Naive thymus-derived CD4-positive, alpha-beta T cell (primary cell): ENCODE measurements around the gene KANSL3. TPM values are rescaled to one million over a fixed set of nuclear protein-coding genes. Genes with fewer than 3 reads are reported as not detected.

ENCODE experiments used
- ATAC-seq: fragments of 150-1000 bp; cut with Tn5 transposase; 2 replicates; pipeline ENCODE4 v1.10.0; 2021; ENCODE audit warnings: mild to moderate bottlenecking, moderate library complexity
- CTCF ChIA-PET: fragments of 350-600 bp; sonication (Branson Sonifier 250); formaldehyde crosslinking; loops from one replicate; lab custom pipeline; 2021; ENCODE audit warnings: antibody characterized with exemption; lab: Charles Lee
- POLR2A ChIA-PET: fragments of 350-600 bp; sonication (Branson Sonifier 250); formaldehyde crosslinking; loops from one replicate; lab custom pipeline; 2021; ENCODE audit warnings: antibody characterized with exemption, inconsistent platforms; lab: Charles Lee
- DNase-seq, 9 donors: peaks; one replicate each; pipeline versions ENCODE4 v3.0.0 to v3.0.0-alpha.2; 2020 to 2022; ENCODE audit warnings: mixed read lengths in 1 of 9
- H3K27ac ChIP-seq: one replicate; pipeline ENCODE4 v1.7.0; 2013; ENCODE audit warnings: mild to moderate bottlenecking, low read depth, low read length, moderate library complexity
- H3K27me3 ChIP-seq, 2 donors: one replicate each; pipeline ENCODE4 v1.7.0; 2013; ENCODE audit warnings: low read length in 2 of 2, mild to moderate bottlenecking in 2 of 2, moderate library complexity in 2 of 2; ENCODE audit not compliant: control insufficient read depth in 2 of 2, insufficient read depth in 2 of 2
- H3K36me3 ChIP-seq, 3 experiments: 1 replicate in 2 of 3; 2 replicates in 1 of 3; pipeline ENCODE4 v1.7.0; 2013; ENCODE audit warnings: low read length in 3 of 3, mild to moderate bottlenecking in 3 of 3, moderate library complexity in 1 of 3; ENCODE audit not compliant: insufficient read depth in 3 of 3, control insufficient read depth in 2 of 3
- H3K4me1 ChIP-seq, 2 donors: one replicate each; pipeline ENCODE4 v1.7.0; 2013; ENCODE audit warnings: low read length in 2 of 2, mild to moderate bottlenecking in 2 of 2, moderate library complexity in 1 of 2; ENCODE audit not compliant: control insufficient read depth in 2 of 2, insufficient read depth in 2 of 2
- H3K4me3 ChIP-seq: 2 replicates; pipeline ENCODE4 v1.7.0; 2013; ENCODE audit warnings: mild to moderate bottlenecking, low read length
- H3K9me3 ChIP-seq, 3 experiments: 1 replicate in 2 of 3; 2 replicates in 1 of 3; pipeline ENCODE4 v1.7.0; 2013; ENCODE audit warnings: low read length in 3 of 3; ENCODE audit not compliant: control insufficient read depth in 2 of 3
- H3K27ac Mint-ChIP-seq, 9 donors: one replicate each; pipeline ENCODE4 v1.8.0; 2020 to 2022; ENCODE audit warnings: mixed read lengths in 9 of 9, mild to moderate bottlenecking in 8 of 9, moderate library complexity in 5 of 9, inconsistent platforms in 2 of 9
- H3K27me3 Mint-ChIP-seq, 5 donors: one replicate each; pipeline ENCODE4 v1.8.0; 2021 to 2022; ENCODE audit warnings: mixed read lengths in 5 of 5, mild to moderate bottlenecking in 1 of 5
- H3K36me3 Mint-ChIP-seq, 5 donors: one replicate each; pipeline ENCODE4 v1.8.0; 2020 to 2022; ENCODE audit warnings: mixed read lengths in 5 of 5, mild to moderate bottlenecking in 3 of 5, inconsistent platforms in 1 of 5
- H3K4me1 Mint-ChIP-seq, 7 donors: one replicate each; pipeline ENCODE4 v1.8.0; 2020 to 2022; ENCODE audit warnings: mixed read lengths in 7 of 7, mild to moderate bottlenecking in 3 of 7, inconsistent platforms in 1 of 7
- H3K4me3 Mint-ChIP-seq, 10 donors: one replicate each; pipeline ENCODE4 v1.8.0; 2020 to 2022; ENCODE audit warnings: mild to moderate bottlenecking in 10 of 10, mixed read lengths in 10 of 10, moderate library complexity in 6 of 10, inconsistent platforms in 2 of 10
- H3K9me3 Mint-ChIP-seq, 11 donors: one replicate each; pipeline ENCODE4 v1.8.0; 2020 to 2022; ENCODE audit warnings: mixed read lengths in 11 of 11, mild to moderate bottlenecking in 4 of 11, inconsistent platforms in 1 of 11, moderate library complexity in 1 of 11
- intact Hi-C, 2 donors: fragments of 100-400 bp; cut with micrococcal nuclease; formaldehyde crosslinking; loops; one replicate each; pipeline ENCODE4 v1.15.1; 2023
- polyA plus RNA-seq, 2 donors: library from polyadenylated mRNA; unstranded; fragments of 300-500 nt; fragmentation: Illumina TruSeq; gene quantifications; one replicate each; pipeline ENCODE4 v1.2.3, GENCODE V29; 2021
- total RNA-seq, 6 experiments: library from RNA in 5 of 6; stranded (reverse) in 5 of 6; gene quantifications; 1 replicate in 5 of 6; 2 replicates in 1 of 6; pipeline ENCODE4 v1.2.3 and lab custom pipeline; 2021 to 2026

The KANSL3 gene
- total and polyA plus RNA-seq, 7 experiments from 2014 or later: 13.5 to 65.0 (median 55.1) TPM

- Mint-ChIP-seq H3K36me3 (peaks cover 0 to 16% (median 5%) of the 10 kb centered on the region in 5 donors), H3K27ac (no peak overlapping the region), H3K4me3 (no peak overlapping the region), H3K4me1 (peaks cover 14 to 41% (median 35%) of the 10 kb centered on the region in 7 donors), H3K27me3 (no peaks in the 10 kb centered on the region), H3K9me3 (peaks cover 0 to 7% (median 0%) of the 10 kb centered on the region in 11 donors)
- peak in 2 of 9 donors; percentile 16 to 18 for DNase-seq
- no peaks in the 10 kb centered on the region for H3K27me3 ChIP-seq
- no peaks in the 10 kb centered on the region for H3K9me3 ChIP-seq
- no peak for ATAC-seq
- H3K4me3 ChIP-seq: no peak overlapping the region
- no peak overlapping the region for H3K27ac ChIP-seq
- ChIA-PET CTCF (no interaction called here), POLR2A (interaction anchor here (12.5 kb wide), 1 partner anchor 17 kb away, joined by 241 read pairs; the partner anchor contains the start of gene ARID5A)
- peaks cover 17 to 60% (median 21%) of the 10 kb centered on the region in 3 experiments for H3K36me3 ChIP-seq
- intact Hi-C loops: no loop called here
- H3K4me1 ChIP-seq: peaks cover 23 to 24% of the 10 kb centered on the region in 2 donors
Measured at GRCh38 chr2:96550787-96551604, 87.1 kb downstream of the KANSL3 start.

- H3K4me3 Mint-ChIP-seq: no peak overlapping the region
- Histone ChIP-seq H3K36me3 (peaks cover 17 to 60% (median 21%) of the 10 kb centered on the region in 3 experiments), H3K9me3 (no peaks in the 10 kb centered on the region), H3K27ac (no peak overlapping the region), H3K4me1 (peaks cover 31 to 32% of the 10 kb centered on the region in 2 donors), H3K4me3 (no peak overlapping the region), H3K27me3 (no peaks in the 10 kb centered on the region)
- ChIA-PET CTCF (no interaction called here), POLR2A (interaction anchor here (12.5 kb wide), 1 partner anchor 16 kb away, joined by 241 read pairs; the partner anchor contains the start of gene ARID5A)
- H3K27ac Mint-ChIP-seq: peak overlapping the region in 2 of 9 donors; percentile 62 to 65
- intact Hi-C loops: no loop called here
- DNase-seq (peak in 1 of 9 donors; percentile 9), ATAC-seq (no peak)
- H3K9me3 Mint-ChIP-seq: peaks cover 0 to 7% (median 0%) of the 10 kb centered on the region in 11 donors
- peaks cover 0 to 24% (median 5%) of the 10 kb centered on the region in 5 donors for H3K36me3 Mint-ChIP-seq
- peaks cover 22 to 49% (median 43%) of the 10 kb centered on the region in 7 donors for H3K4me1 Mint-ChIP-seq
- H3K27me3 Mint-ChIP-seq: no peaks in the 10 kb centered on the region
Measured at GRCh38 chr2:96549967-96550786, 87.9 kb downstream of the KANSL3 start.

- H3K4me3 Mint-ChIP-seq: no peak overlapping the region
- peaks cover 35 to 38% of the 10 kb centered on the region in 2 donors for H3K4me1 ChIP-seq
- peaks cover 27 to 53% (median 49%) of the 10 kb centered on the region in 7 donors for H3K4me1 Mint-ChIP-seq
- peaks cover 17 to 64% (median 24%) of the 10 kb centered on the region in 3 experiments for H3K36me3 ChIP-seq
- DNase-seq (no peak), ATAC-seq (no peak)
- intact Hi-C loops: no loop called here
- H3K4me3 ChIP-seq: no peak overlapping the region
- peaks cover 0 to 7% (median 0%) of the 10 kb centered on the region in 11 donors for H3K9me3 Mint-ChIP-seq
- no peaks in the 10 kb centered on the region for H3K27me3 ChIP-seq
- H3K27me3 Mint-ChIP-seq: no peaks in the 10 kb centered on the region
- no peak overlapping the region for H3K27ac ChIP-seq
- no peak overlapping the region for H3K27ac Mint-ChIP-seq
- peaks cover 0 to 29% (median 5%) of the 10 kb centered on the region in 5 donors for H3K36me3 Mint-ChIP-seq
- no peaks in the 10 kb centered on the region for H3K9me3 ChIP-seq
- POLR2A ChIA-PET: interaction anchor here (12.5 kb wide), 1 partner anchor 15 kb away, joined by 241 read pairs; the partner anchor contains the start of gene ARID5A
- CTCF ChIA-PET: no interaction called here
Measured at GRCh38 chr2:96549466-96549785, 88.7 kb downstream of the KANSL3 start.

- ATAC-seq (no peak), DNase-seq (peak in 1 of 9 donors; percentile 14)
- Histone ChIP-seq H3K9me3 (no peaks in the 10 kb centered on the region), H3K36me3 (peaks cover 17 to 65% (median 25%) of the 10 kb centered on the region in 3 experiments), H3K27ac (no peak overlapping the region), H3K4me3 (no peak overlapping the region), H3K4me1 (peaks cover 33 to 38% of the 10 kb centered on the region in 2 donors), H3K27me3 (no peaks in the 10 kb centered on the region)
- intact Hi-C loops: no loop called here
- Mint-ChIP-seq H3K4me3 (no peak overlapping the region), H3K36me3 (peaks cover 0 to 33% (median 7%) of the 10 kb centered on the region in 5 donors), H3K9me3 (peaks cover 0 to 7% (median 0%) of the 10 kb centered on the region in 11 donors), H3K27ac (no peak overlapping the region), H3K4me1 (peaks cover 32 to 53% (median 49%) of the 10 kb centered on the region in 7 donors), H3K27me3 (no peaks in the 10 kb centered on the region)
- POLR2A ChIA-PET: interaction anchor here (0.8 to 12.5 kb wide), 4 partner anchors 15 to 136 kb away, joined by 3 to 241 read pairs (median 5); partner anchors contain the start of gene ARID5A
- CTCF ChIA-PET: interaction anchor here (1.0 to 1.1 kb wide), 2 partner anchors 16 to 79 kb away, joined by 3 to 4 read pairs; no protein-coding TSS in a partner anchor
Measured at GRCh38 chr2:96548558-96549465, 89.3 kb downstream of the KANSL3 start.

GRCh38 chr2:96547731-96548171 is 90.4 kb downstream of the KANSL3 start:
- Mint-ChIP-seq H3K27ac (peak overlapping the region; percentile 63 to 93 (median 79)), H3K27me3 (no peaks in the 10 kb centered on the region), H3K4me1 (peaks cover 37 to 55% (median 51%) of the 10 kb centered on the region in 7 donors), H3K36me3 (peaks cover 0 to 41% (median 13%) of the 10 kb centered on the region in 5 donors), H3K9me3 (peaks cover 0 to 4% (median 0%) of the 10 kb centered on the region in 11 donors), H3K4me3 (peak overlapping the region in 7 of 10 donors; percentile 1 to 59 (median 37))
- H3K36me3 ChIP-seq: peaks cover 23 to 67% (median 25%) of the 10 kb centered on the region in 3 experiments
- H3K4me1 ChIP-seq: peaks cover 31 to 48% of the 10 kb centered on the region in 2 donors
- intact Hi-C loops: no loop called here
- H3K4me3 ChIP-seq: no peak overlapping the region
- no peaks in the 10 kb centered on the region for H3K9me3 ChIP-seq
- ATAC-seq (no peak), DNase-seq (no peak)
- POLR2A ChIA-PET: interaction anchor here (0.6 to 12.5 kb wide), 6 partner anchors 13 to 211 kb away, joined by 3 to 241 read pairs (median 4); partner anchors contain the start of gene ARID5A
- CTCF ChIA-PET: interaction anchor here (0.6 to 1.1 kb wide), 3 partner anchors 14 to 140 kb away, joined by 3 to 4 read pairs (median 3); no protein-coding TSS in a partner anchor
- H3K27me3 ChIP-seq: no peaks in the 10 kb centered on the region
- H3K27ac ChIP-seq: peak overlapping the region; percentile 23
